Body of pancreas (tissue), 4 donors: ENCODE measurements around the gene WDR5B.

Experiments used
- POLR2A ChIP-seq, 3 donors: fragments of 450-650 bp; IDR thresholded peaks; one replicate each; pipeline ENCODE4 v1.6.1; 2016; ENCODE audit warnings: antibody characterized with exemption in 3 of 3, mild to moderate bottlenecking in 2 of 3
- TF ChIP-seq, protein P1 (sequence below), 7 experiments: fragments of 450-650 bp in 4 of 7; fragments of 200-600 bp in 3 of 7; sonication (generic) in 3 of 7; IDR thresholded peaks; one replicate each; pipeline ENCODE4 v1.5.1; 2016 to 2019; ENCODE audit warnings: antibody characterized with exemption in 7 of 7

DNA sequence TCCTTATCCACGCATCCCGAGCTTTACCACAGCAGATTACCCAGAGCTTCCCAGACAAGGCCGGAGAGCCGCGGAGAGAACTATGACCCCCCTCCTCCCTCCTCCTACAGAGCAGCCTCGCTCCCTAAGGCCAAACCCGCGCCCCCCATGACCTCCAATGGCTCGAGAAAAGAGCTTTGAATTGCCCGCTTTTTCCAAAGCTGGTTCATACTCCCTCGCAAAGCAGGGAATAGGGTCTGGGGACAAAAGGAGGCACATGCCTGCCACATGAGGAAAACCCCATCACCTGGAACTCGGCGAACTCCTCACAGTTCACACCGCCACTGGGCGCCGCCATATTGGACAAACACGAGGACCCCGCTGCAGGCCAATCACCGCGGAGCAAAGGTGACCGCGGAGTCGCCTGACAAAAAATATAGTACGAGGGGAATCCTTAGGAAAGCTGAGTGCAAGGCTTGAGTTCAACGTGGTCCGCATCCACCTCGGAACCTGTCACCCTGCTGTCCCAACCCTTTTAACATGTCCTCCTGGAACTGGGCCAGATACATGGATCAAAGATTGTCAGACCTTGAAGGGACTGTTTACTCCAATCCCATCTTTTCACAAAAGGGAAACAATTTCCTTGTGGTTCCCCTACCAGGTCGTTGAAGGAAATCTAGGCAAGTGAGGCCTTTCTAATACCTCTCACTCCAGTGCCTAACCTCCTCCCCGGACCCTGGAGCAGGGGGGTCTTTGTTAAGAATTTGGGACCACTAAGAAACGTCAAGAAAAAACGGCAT, 32.8 kb downstream of the WDR5B start, which contains the start of gene MIX23:
- TF ChIP-seq, protein P1, sequence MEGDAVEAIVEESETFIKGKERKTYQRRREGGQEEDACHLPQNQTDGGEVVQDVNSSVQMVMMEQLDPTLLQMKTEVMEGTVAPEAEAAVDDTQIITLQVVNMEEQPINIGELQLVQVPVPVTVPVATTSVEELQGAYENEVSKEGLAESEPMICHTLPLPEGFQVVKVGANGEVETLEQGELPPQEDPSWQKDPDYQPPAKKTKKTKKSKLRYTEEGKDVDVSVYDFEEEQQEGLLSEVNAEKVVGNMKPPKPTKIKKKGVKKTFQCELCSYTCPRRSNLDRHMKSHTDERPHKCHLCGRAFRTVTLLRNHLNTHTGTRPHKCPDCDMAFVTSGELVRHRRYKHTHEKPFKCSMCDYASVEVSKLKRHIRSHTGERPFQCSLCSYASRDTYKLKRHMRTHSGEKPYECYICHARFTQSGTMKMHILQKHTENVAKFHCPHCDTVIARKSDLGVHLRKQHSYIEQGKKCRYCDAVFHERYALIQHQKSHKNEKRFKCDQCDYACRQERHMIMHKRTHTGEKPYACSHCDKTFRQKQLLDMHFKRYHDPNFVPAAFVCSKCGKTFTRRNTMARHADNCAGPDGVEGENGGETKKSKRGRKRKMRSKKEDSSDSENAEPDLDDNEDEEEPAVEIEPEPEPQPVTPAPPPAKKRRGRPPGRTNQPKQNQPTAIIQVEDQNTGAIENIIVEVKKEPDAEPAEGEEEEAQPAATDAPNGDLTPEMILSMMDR (IDR thresholded peaks at IDR 0.05), result no peak
- TF ChIP-seq POLR2A (IDR thresholded peaks at IDR 0.05), result peak; percentile 18 to 61 (median 41)
